ENCODE results near the gene HAND2. TPM values are rescaled to one million over a fixed set of nuclear protein-coding genes. Genes with fewer than 3 reads are reported as not detected.
A peak's percentile ranks its signal among the peaks of the same experiment; 100 is the strongest.

Gene HAND2
- polyA plus RNA-seq, 2 donors, result 1.4 to 2.0 TPM

DNA sequence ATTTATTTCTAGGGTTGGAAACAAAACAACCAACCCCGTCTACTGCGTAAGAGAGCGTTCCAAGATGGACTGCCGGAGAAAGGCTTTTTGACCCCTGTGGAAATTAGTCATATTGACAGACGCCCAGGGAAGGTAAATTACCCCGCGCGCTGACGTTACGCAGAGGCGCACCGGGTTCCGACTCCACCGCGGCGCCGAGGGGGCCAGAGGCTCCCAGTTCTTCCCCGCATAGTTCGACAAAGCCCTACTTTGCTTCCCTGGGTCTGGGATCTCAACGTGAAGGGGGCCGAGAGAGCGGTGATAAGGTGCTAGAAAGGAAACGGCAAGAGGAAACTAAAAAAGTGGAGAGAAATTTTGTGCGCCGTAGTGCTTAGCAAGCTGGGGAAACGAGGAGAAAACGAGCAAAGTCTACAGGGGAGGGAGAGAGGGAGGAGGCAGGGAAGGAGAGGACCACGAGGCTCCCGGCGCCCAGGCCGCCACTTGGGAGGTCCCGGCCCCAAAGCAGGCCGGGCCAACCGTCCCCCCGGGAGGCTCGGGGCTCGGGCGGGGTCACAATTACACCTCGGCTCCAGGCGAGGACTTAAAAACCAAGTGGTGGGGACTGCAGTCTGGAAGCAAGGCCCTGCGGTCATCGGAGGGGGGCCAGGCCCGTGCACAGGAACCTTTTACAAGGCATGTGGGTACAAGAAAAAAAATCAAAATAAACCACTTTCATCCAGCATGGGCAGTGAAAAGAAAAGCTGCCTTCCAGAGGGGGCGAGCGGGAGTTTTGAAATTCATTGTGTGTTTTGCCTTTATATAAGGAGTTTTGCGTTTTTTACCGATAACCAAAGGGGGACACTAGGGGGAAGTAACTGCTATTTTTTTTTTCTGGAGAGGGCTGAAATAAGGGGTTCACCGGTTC, 13.2 kb downstream of the HAND2 start:
- H3K4me3 ChIP-seq (ENCODE audit: low read depth in 1 of 2, low read length in 2 of 2), result no peak overlapping the region
- peaks cover 16 to 41% of the 10 kb centered on the region in 2 donors for H3K27me3 ChIP-seq (ENCODE audit: control insufficient read depth in 1 of 2, insufficient read depth in 2 of 2, low read length in 2 of 2)
- H3K36me3 ChIP-seq (ENCODE audit: control insufficient read depth in 2 of 2, insufficient read depth in 2 of 2, low read length in 1 of 2), result no peaks in the 10 kb centered on the region
- 12 to 15% methylated on average over 48 of the region's 48 CpGs for WGBS, 2 donors
- peaks cover 0 to 12% of the 10 kb centered on the region in 2 donors for H3K9me3 ChIP-seq (ENCODE audit: control insufficient read depth in 2 of 2, insufficient read depth in 1 of 2, low read depth in 1 of 2, low read length in 1 of 2)
- H3K4me1 ChIP-seq (ENCODE audit: control insufficient read depth in 2 of 2, insufficient read depth in 2 of 2, low read length in 1 of 2), result peaks cover 2 to 9% of the 10 kb centered on the region in 2 donors
- peak overlapping the region in 1 of 2 donors; percentile 46 for H3K27ac ChIP-seq (ENCODE audit: low read depth in 2 of 2, low read length in 1 of 2)

DNA sequence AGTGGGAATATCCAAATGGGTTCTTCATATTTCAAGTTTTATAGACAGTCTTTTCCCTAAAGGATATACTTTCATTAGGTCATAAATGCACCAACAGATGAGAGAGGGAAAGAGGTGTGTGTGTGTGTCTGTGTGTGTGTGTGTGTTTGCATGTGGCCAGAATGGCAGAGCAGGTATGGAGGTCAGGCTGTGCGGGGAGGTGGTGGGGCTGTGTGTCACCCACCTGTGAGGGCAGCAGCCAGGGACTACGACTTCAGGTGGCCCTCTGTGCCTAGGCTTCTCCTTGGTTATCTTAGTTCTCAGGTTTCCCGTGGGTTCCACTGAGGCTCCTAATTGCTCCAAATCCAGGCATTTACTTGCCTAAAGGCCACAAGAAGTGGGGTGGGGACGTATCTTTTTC, 14.6 kb downstream of the HAND2 start:
- Histone ChIP-seq H3K36me3 (ENCODE audit: control insufficient read depth in 2 of 2, insufficient read depth in 2 of 2, low read length in 1 of 2) (no peaks in the 10 kb centered on the region), H3K27me3 (ENCODE audit: control insufficient read depth in 1 of 2, insufficient read depth in 2 of 2, low read length in 2 of 2) (peaks cover 16 to 40% of the 10 kb centered on the region in 2 donors), H3K4me3 (ENCODE audit: low read depth in 1 of 2, low read length in 2 of 2) (no peak overlapping the region), H3K4me1 (ENCODE audit: control insufficient read depth in 2 of 2, insufficient read depth in 2 of 2, low read length in 1 of 2) (peaks cover 2% of the 10 kb centered on the region in 2 donors), H3K27ac (ENCODE audit: low read depth in 2 of 2, low read length in 1 of 2) (no peak overlapping the region), H3K9me3 (ENCODE audit: control insufficient read depth in 2 of 2, insufficient read depth in 1 of 2, low read depth in 1 of 2, low read length in 1 of 2) (peaks cover 0 to 10% of the 10 kb centered on the region in 2 donors)
- WGBS, 2 donors, result 32 to 42% methylated on average over 4 of the region's 4 CpGs

DNA sequence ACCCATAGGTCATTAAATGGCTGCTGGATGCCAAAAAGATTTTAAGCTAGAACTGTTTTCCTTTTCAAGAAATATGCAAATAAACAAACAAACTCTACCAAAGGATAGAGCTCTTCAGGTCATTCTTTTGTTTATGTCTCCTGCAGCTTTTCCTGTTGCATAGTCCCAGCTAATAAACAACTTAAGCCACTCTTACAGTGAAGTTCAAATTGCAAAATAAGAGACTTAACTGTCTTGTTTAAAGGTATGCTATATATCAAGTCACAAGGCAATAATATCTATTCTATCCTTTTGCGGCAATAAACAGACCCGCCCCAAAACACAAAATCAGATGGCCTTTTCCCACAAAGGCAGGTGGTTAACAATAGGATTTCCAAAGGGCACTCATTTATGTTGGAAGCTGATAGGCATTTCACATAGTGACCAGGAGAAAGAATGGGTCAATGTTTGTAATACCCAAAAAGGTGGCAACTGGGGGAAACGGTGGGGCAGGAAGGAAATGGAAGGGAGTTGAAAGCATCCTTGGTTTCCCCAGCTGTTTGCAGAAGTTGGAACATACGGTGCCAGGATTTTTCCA, 15.3 kb downstream of the HAND2 start:
- Histone ChIP-seq H3K27ac (ENCODE audit: low read depth in 2 of 2, low read length in 1 of 2) (no peak overlapping the region), H3K36me3 (ENCODE audit: control insufficient read depth in 2 of 2, insufficient read depth in 2 of 2, low read length in 1 of 2) (no peaks in the 10 kb centered on the region), H3K4me3 (ENCODE audit: low read depth in 1 of 2, low read length in 2 of 2) (no peak overlapping the region), H3K27me3 (ENCODE audit: control insufficient read depth in 1 of 2, insufficient read depth in 2 of 2, low read length in 2 of 2) (peaks cover 16 to 37% of the 10 kb centered on the region in 2 donors), H3K4me1 (ENCODE audit: control insufficient read depth in 2 of 2, insufficient read depth in 2 of 2, low read length in 1 of 2) (peaks cover 2% of the 10 kb centered on the region in 2 donors), H3K9me3 (ENCODE audit: control insufficient read depth in 2 of 2, insufficient read depth in 1 of 2, low read depth in 1 of 2, low read length in 1 of 2) (peaks cover 0 to 10% of the 10 kb centered on the region in 2 donors)
- 22 to 29% methylated on average over 4 of the region's 4 CpGs for WGBS, 2 donors

DNA sequence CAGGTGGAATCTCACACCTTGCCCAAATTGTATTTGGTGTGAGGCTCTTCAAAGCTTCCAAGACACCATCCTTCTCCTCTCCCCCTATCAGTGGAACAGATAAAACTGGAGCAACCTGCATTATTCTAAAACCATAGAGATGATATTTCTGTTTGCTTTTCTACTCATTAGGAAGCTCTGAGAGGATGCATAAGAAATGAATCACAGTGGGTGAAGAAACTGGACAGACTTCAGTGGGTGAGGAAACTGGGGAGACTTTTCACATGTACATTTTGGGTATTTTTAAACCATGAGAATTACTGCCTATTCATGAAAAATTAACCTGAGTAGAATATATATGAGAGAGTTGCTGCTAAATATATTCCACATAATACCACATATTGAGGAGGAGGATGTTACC, 16.4 kb downstream of the HAND2 start:
- Histone ChIP-seq H3K4me3 (ENCODE audit: low read depth in 1 of 2, low read length in 2 of 2) (no peak overlapping the region), H3K36me3 (ENCODE audit: control insufficient read depth in 2 of 2, insufficient read depth in 2 of 2, low read length in 1 of 2) (no peaks in the 10 kb centered on the region), H3K27ac (ENCODE audit: low read depth in 2 of 2, low read length in 1 of 2) (no peak overlapping the region), H3K4me1 (ENCODE audit: control insufficient read depth in 2 of 2, insufficient read depth in 2 of 2, low read length in 1 of 2) (peaks cover 0 to 2% of the 10 kb centered on the region in 2 donors), H3K9me3 (ENCODE audit: control insufficient read depth in 2 of 2, insufficient read depth in 1 of 2, low read depth in 1 of 2, low read length in 1 of 2) (peaks cover 0 to 14% of the 10 kb centered on the region in 2 donors), H3K27me3 (ENCODE audit: control insufficient read depth in 1 of 2, insufficient read depth in 2 of 2, low read length in 2 of 2) (peaks cover 16 to 29% of the 10 kb centered on the region in 2 donors)

DNA sequence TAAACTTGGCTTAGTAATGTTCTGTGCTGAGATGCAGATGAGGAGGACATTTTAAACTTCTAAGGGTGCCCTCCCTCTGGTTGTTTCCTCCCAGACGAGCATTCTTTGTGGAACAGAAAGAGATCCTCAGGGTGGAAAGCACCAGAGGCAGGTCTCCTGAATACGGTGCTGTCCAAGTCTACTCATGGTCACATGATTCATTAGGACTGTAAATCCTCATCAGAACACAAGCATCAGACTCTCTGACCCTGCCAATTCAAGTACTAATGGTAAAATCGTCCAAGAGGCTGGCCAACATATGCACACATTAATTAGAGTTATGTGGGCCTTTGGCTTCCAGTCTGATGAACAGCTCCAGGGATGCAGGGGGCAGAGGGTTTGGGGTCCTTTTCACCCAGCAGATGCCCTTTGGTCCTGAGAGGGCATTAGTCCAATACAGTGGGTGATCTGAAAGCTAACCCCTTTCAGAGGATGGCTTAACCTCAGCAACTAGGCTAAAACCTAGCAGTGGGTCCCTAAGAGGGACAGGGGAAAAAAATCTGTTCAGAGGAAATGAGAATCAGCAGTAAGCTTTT, 18.2 kb downstream of the HAND2 start:
- peaks cover 14 to 26% of the 10 kb centered on the region in 2 donors for H3K27me3 ChIP-seq (ENCODE audit: control insufficient read depth in 1 of 2, insufficient read depth in 2 of 2, low read length in 2 of 2)
- H3K4me3 ChIP-seq (ENCODE audit: low read depth in 1 of 2, low read length in 2 of 2), result no peak overlapping the region
- H3K9me3 ChIP-seq (ENCODE audit: control insufficient read depth in 2 of 2, insufficient read depth in 1 of 2, low read depth in 1 of 2, low read length in 1 of 2), result peaks cover 2 to 19% of the 10 kb centered on the region in 2 donors
- H3K27ac ChIP-seq (ENCODE audit: low read depth in 2 of 2, low read length in 1 of 2), result no peak overlapping the region
- H3K4me1 ChIP-seq (ENCODE audit: control insufficient read depth in 2 of 2, insufficient read depth in 2 of 2, low read length in 1 of 2), result no peaks in the 10 kb centered on the region
- no peaks in the 10 kb centered on the region for H3K36me3 ChIP-seq (ENCODE audit: control insufficient read depth in 2 of 2, insufficient read depth in 2 of 2, low read length in 1 of 2)
- WGBS, 2 donors, result 49 to 51% methylated on average over 3 of the region's 3 CpGs

DNA sequence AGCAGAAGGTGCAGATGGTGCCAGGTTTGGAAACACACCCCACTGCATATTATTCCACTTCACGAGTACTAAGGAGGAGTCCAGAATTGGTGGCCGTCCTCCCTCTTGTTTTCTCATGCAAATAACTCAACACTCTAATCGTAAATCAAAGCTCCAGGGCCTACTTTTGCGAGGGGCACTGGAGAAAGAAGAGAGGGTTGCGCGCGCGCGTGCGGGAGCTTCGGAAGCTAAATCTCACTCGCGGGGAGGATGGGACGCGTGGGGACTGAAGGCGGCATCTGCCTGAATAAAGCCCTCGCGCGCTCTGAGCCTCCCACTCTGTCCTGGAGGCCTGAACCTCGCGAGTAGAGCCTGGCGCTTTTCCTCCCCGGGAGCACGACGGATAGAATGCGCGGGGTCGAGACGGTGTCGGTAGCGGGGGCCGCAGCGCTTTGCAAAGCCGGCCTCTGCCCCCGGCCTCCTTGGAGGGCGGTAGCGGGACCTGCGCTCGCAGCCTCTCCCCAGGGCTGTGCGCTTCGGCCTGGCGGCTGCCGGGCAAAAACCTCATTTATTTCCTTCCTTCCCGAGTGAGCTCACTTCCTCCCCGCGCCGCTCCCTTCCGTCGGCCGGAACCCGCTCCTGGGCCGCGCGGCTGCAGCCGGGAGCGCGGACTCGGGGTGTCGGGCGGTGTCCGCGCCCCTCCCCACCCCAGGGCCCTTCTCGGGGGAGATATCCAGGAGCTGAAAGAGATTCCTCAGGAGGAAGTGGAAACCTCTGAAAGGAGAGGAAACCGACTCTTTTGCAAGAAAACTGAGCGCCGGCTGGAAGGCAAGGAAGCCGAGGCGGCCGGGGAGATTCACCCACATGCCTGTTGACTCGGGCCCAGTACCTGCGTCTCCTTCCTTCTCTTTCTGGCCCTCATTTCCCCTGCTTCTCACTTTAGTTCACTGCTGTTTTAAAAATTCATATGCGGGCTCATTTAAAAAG, 20.7 kb downstream of the HAND2 start:
- Histone ChIP-seq H3K9me3 (ENCODE audit: control insufficient read depth in 2 of 2, insufficient read depth in 1 of 2, low read depth in 1 of 2, low read length in 1 of 2) (peaks cover 2 to 13% of the 10 kb centered on the region in 2 donors), H3K4me3 (ENCODE audit: low read depth in 1 of 2, low read length in 2 of 2) (peak overlapping the region; percentile 29 to 34), H3K4me1 (ENCODE audit: control insufficient read depth in 2 of 2, insufficient read depth in 2 of 2, low read length in 1 of 2) (no peaks in the 10 kb centered on the region), H3K27me3 (ENCODE audit: control insufficient read depth in 1 of 2, insufficient read depth in 2 of 2, low read length in 2 of 2) (peaks cover 0 to 12% of the 10 kb centered on the region in 2 donors), H3K27ac (ENCODE audit: low read depth in 2 of 2, low read length in 1 of 2) (peak overlapping the region in 1 of 2 donors; percentile 5), H3K36me3 (ENCODE audit: control insufficient read depth in 2 of 2, insufficient read depth in 2 of 2, low read length in 1 of 2) (no peaks in the 10 kb centered on the region)
- 13 to 17% methylated on average over 71 to 72 of the region's 72 CpGs for WGBS, 2 donors

DNA sequence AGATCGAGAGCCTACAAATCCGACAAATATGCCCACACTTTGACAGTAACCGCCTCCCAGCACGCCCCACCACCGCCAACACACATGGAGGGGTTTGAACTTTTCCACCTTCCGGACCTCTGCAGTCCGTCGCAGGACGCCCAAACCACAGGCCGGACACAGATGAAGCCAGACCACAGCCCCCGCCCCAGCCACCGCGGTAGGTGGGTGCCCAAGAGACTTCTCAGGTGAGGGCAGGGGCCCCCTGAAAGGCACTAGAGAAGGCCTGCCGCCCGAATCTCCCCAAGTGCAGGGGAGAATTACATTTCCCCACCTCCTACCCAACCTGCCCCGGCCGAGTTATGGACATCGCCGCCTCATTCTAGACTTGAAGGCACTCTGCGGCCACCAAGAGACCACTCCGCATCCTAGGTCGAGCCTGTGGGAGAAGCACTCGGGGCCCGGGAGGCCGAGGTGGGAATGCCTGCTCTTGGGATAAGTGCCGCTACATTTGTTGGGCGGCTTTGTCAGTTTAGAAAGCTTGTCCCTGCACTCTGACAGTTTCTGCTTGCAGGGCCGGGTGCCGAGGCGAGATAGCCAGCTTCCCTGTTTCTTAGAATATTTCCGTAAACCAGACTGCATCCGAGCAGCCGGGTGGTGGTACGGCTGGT, 21.5 kb downstream of the HAND2 start:
- 48 to 54% methylated on average over 34 of the region's 34 CpGs for WGBS, 2 donors
- no peak overlapping the region for H3K27ac ChIP-seq (ENCODE audit: low read depth in 2 of 2, low read length in 1 of 2)
- H3K4me3 ChIP-seq (ENCODE audit: low read depth in 1 of 2, low read length in 2 of 2), result no peak overlapping the region
- H3K27me3 ChIP-seq (ENCODE audit: control insufficient read depth in 1 of 2, insufficient read depth in 2 of 2, low read length in 2 of 2), result peaks cover 0 to 12% of the 10 kb centered on the region in 2 donors
- H3K4me1 ChIP-seq (ENCODE audit: control insufficient read depth in 2 of 2, insufficient read depth in 2 of 2, low read length in 1 of 2), result no peaks in the 10 kb centered on the region
- no peaks in the 10 kb centered on the region for H3K36me3 ChIP-seq (ENCODE audit: control insufficient read depth in 2 of 2, insufficient read depth in 2 of 2, low read length in 1 of 2)
- H3K9me3 ChIP-seq (ENCODE audit: control insufficient read depth in 2 of 2, insufficient read depth in 1 of 2, low read depth in 1 of 2, low read length in 1 of 2), result peaks cover 2 to 13% of the 10 kb centered on the region in 2 donors

DNA sequence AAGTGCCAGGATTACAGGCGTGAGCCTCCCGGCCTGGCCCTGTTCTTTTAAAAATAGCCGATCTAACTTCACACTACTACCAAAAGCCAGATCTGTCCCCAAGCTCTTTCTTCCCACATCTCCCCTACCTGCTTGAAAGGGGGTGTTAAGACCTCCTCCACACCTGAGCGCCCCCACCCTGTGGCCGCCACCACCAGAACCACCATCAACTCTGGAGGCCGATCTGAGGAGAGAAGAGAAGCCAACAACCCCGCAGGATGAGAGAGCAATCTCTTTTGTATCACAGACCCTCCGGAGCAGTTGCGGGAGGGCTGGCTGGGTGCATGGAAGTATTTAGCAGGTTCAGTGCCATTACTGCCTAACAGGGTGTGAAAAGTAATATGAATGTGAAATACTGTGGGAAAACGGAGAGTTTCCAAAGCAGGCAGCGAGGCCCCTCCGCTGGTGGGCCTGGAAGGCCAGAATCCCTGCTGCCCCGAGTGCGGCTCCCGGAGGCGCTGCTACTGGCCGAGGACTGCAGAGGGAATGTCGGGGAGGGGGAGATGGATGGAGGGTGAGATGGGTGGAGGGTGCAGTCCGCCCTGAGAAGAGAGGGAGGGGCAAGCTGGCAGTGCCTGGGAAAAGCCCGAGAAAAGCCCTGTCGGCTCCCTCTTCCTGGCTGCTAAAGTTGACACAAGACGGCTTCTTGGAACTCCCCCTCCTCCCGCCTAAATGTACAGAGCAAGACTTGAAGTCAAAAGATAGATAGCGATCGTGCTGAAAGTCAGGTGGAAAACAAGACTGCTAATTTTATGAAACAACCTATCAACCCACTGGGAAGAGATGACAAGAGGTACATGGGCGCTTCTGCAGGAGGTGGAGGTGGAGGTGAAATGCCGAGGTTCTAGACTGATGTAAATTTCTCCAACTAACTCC, 22.3 kb downstream of the HAND2 start:
- Histone ChIP-seq H3K27me3 (ENCODE audit: control insufficient read depth in 1 of 2, insufficient read depth in 2 of 2, low read length in 2 of 2) (peaks cover 0 to 18% of the 10 kb centered on the region in 2 donors), H3K4me1 (ENCODE audit: control insufficient read depth in 2 of 2, insufficient read depth in 2 of 2, low read length in 1 of 2) (no peaks in the 10 kb centered on the region), H3K27ac (ENCODE audit: low read depth in 2 of 2, low read length in 1 of 2) (no peak overlapping the region), H3K36me3 (ENCODE audit: control insufficient read depth in 2 of 2, insufficient read depth in 2 of 2, low read length in 1 of 2) (no peaks in the 10 kb centered on the region), H3K9me3 (ENCODE audit: control insufficient read depth in 2 of 2, insufficient read depth in 1 of 2, low read depth in 1 of 2, low read length in 1 of 2) (peaks cover 2 to 13% of the 10 kb centered on the region in 2 donors), H3K4me3 (ENCODE audit: low read depth in 1 of 2, low read length in 2 of 2) (no peak overlapping the region)
- whole genome bisulfite sequencing, 2 donors, result 66 to 67% methylated on average over 27 of the region's 27 CpGs
